Ascending aorta (tissue), 2 donors: ENCODE data around the gene CASQ2. TPM values are rescaled to one million over a fixed set of nuclear protein-coding genes. Genes with fewer than 3 reads are reported as not detected.
"Not testable (repeated sequence)": the region's sequence is repeated elsewhere in the genome, so short reads cannot be mapped to it uniquely, and the experiment has no call there.

ENCODE experiments used
- DNase-seq, 2 donors: peaks; one replicate each; pipeline ENCODE4 v3.0.0-alpha.2; 2019; ENCODE audit warnings: low spot score in 2 of 2
- H3K27ac ChIP-seq, 2 donors: fragments of 200-600 bp; sonication (generic); one replicate each; pipeline ENCODE4 v1.5.1; 2016 to 2017; ENCODE audit warnings: mild to moderate bottlenecking in 1 of 2
- H3K27me3 ChIP-seq: fragments of 200-600 bp; sonication (generic); one replicate; pipeline ENCODE4 v1.5.1; 2017
- H3K36me3 ChIP-seq, 2 donors: fragments of 200-600 bp; sonication (generic); one replicate each; pipeline ENCODE4 v1.5.1; 2016
- H3K4me1 ChIP-seq, 2 donors: fragments of 200-600 bp; sonication (generic); one replicate each; pipeline ENCODE4 v1.5.1; 2016 to 2017; ENCODE audit warnings: mild to moderate bottlenecking in 1 of 2
- H3K4me3 ChIP-seq, 2 donors: fragments of 200-600 bp; sonication (generic); one replicate each; pipeline ENCODE4 v1.5.1; 2016 to 2017; ENCODE audit warnings: mild to moderate bottlenecking in 1 of 2
- H3K9me3 ChIP-seq, 2 donors: fragments of 200-600 bp; sonication (generic); one replicate each; pipeline ENCODE4 v1.5.1; 2016
- CTCF ChIP-seq, 3 experiments: fragments of 200-600 bp in 2 of 3; fragments of 450-650 bp in 1 of 3; sonication (generic) in 2 of 3; IDR thresholded peaks; one replicate each; pipeline ENCODE4 v1.5.1; 2016 to 2019; ENCODE audit warnings: antibody characterized with exemption in 3 of 3, mild to moderate bottlenecking in 1 of 3, moderate library complexity in 1 of 3
- intact Hi-C: fragments of 100-400 bp; cut with DNase I; formaldehyde crosslinking; loops from one replicate; pipeline ENCODE4 v1.15.1; 2023
- total RNA-seq: library from RNA; depleted of rRNA; stranded (reverse); fragments of >200 nt; gene quantifications from one replicate; pipeline ENCODE4 v1.1.0, GENCODE V29; 2016

CASQ2 gene
- total RNA-seq, 1 donor from 2014 or later: 3.8 TPM

GRCh38 chr1:115781343-115781742 lies 12.8 kb upstream of the CASQ2 start:
- no peak overlapping the region for H3K27ac ChIP-seq
- H3K9me3 ChIP-seq: no peaks in the 10 kb centered on the region
- DNase-seq: no peak
- intact Hi-C loops: no loop called here
- H3K4me3 ChIP-seq: no peak overlapping the region
- H3K27me3 ChIP-seq: no peaks in the 10 kb centered on the region
- no peaks in the 10 kb centered on the region for H3K36me3 ChIP-seq
- no peak for TF ChIP-seq CTCF (IDR thresholded peaks at IDR 0.05)
- no peaks in the 10 kb centered on the region for H3K4me1 ChIP-seq

- intact Hi-C loops, H3K4me3 ChIP-seq, H3K9me3 ChIP-seq, H3K4me1 ChIP-seq, DNase-seq, H3K36me3 ChIP-seq, H3K27me3 ChIP-seq, H3K27ac ChIP-seq: not testable (repeated sequence)
Observed at GRCh38 chr1:115780655-115781054, 12.1 kb upstream of the CASQ2 start.

- DNase-seq, H3K4me3 ChIP-seq, H3K4me1 ChIP-seq, H3K36me3 ChIP-seq, H3K27ac ChIP-seq, H3K9me3 ChIP-seq, H3K27me3 ChIP-seq, intact Hi-C loops: not testable (repeated sequence)
Observed at GRCh38 chr1:115779075-115779474, 10.6 kb upstream of the CASQ2 start.

- intact Hi-C loops: loop anchor here (1.0 to 5.0 kb wide), 2 partner anchors 55 to 165 kb away; no protein-coding TSS in a partner anchor
- Histone ChIP-seq H3K9me3 (no peaks in the 10 kb centered on the region), H3K27ac (no peak overlapping the region), H3K4me1 (no peaks in the 10 kb centered on the region), H3K27me3 (no peaks in the 10 kb centered on the region), H3K4me3 (peak overlapping the region; percentile 5 to 44), H3K36me3 (no peaks in the 10 kb centered on the region)
- DNase-seq: peak in 1 of 2 donors; percentile 77
- TF ChIP-seq CTCF (IDR thresholded peaks at IDR 0.05): peak; percentile 55 to 70 (median 63)
Observed at GRCh38 chr1:115771847-115772457, 3.4 kb upstream of the CASQ2 start.

- no peaks in the 10 kb centered on the region for H3K36me3 ChIP-seq
- DNase-seq: no peak
- no peak for TF ChIP-seq CTCF (IDR thresholded peaks at IDR 0.05)
- H3K27ac ChIP-seq: no peak overlapping the region
- H3K4me1 ChIP-seq: no peaks in the 10 kb centered on the region
- H3K9me3 ChIP-seq: no peaks in the 10 kb centered on the region
- H3K27me3 ChIP-seq: no peaks in the 10 kb centered on the region
- intact Hi-C loops: loop anchor here (5.0 kb wide), 1 partner anchor 164 kb away; no protein-coding TSS in a partner anchor
- H3K4me3 ChIP-seq: peak overlapping the region; percentile 5 to 44
Observed at GRCh38 chr1:115771094-115771846, 2.8 kb upstream of the CASQ2 start.

GRCh38 chr1:115767403-115767802 lies 1.1 kb downstream of the CASQ2 start:
- DNase-seq: no peak
- Histone ChIP-seq H3K4me3 (no peak overlapping the region), H3K27me3 (no peaks in the 10 kb centered on the region), H3K27ac (peak overlapping the region; percentile 8 to 60), H3K36me3 (no peaks in the 10 kb centered on the region), H3K9me3 (no peaks in the 10 kb centered on the region), H3K4me1 (peaks cover 0 to 3% of the 10 kb centered on the region in 2 donors)
- TF ChIP-seq CTCF (IDR thresholded peaks at IDR 0.05): no peak
- intact Hi-C loops: loop anchor here (5.0 kb wide), 1 partner anchor 630 kb away; no protein-coding TSS in a partner anchor
